B cell (primary cell): ENCODE results near the gene SEMA3F. TPM values are rescaled to one million over a fixed set of nuclear protein-coding genes. Genes with fewer than 3 reads are reported as not detected.

Source experiments
- ATAC-seq: fragments of 200-7000 bp; cut with Tn5 transposase; one replicate; pipeline ENCODE4 v1.10.0; 2021; ENCODE audit warnings: low read depth, mild to moderate bottlenecking, moderate number of reproducible peaks, moderate library complexity
- CTCF ChIA-PET: fragments of 350-600 bp; sonication (Branson Sonifier 250); formaldehyde crosslinking; loops from one replicate; lab custom pipeline; 2021; ENCODE audit warnings: antibody characterized with exemption, inconsistent platforms; lab: Charles Lee
- POLR2A ChIA-PET: fragments of 350-600 bp; sonication (Branson Sonifier 250); formaldehyde crosslinking; loops from one replicate; lab custom pipeline; 2021; ENCODE audit warnings: antibody characterized with exemption; lab: Charles Lee
- DNase-seq: peaks from one replicate; pipeline ENCODE4 v3.0.0; 2013
- H2AFZ ChIP-seq: 2 replicates; pipeline ENCODE4 v1.6.1; 2012; ENCODE audit warnings: mild to moderate bottlenecking, low read depth, low read length; ENCODE audit not compliant: insufficient read depth, poor library complexity, severe bottlenecking
- H3K27ac ChIP-seq, 2 donors: 1 replicate in 1 of 2; 2 replicates in 1 of 2; pipeline ENCODE4 v1.5.1; 2012 to 2013; ENCODE audit warnings: low read length in 2 of 2, mild to moderate bottlenecking in 2 of 2, moderate library complexity in 1 of 2
- H3K27me3 ChIP-seq, 4 experiments: fragments of 200-600 bp in 1 of 4; sonication (generic) in 1 of 4; replicated peaks in 1 of 4; 1 replicate in 2 of 4; 2 replicates in 2 of 4; pipeline versions ENCODE4 v1.6.1 to v1.7.0; 2013 to 2016; ENCODE audit warnings: low read length in 3 of 4, mild to moderate bottlenecking in 2 of 4, mixed read lengths in 1 of 4, moderate library complexity in 1 of 4; ENCODE audit not compliant: insufficient read depth in 4 of 4, control insufficient read depth in 3 of 4; ENCODE audit errors: control extremely low read depth in 1 of 4
- H3K36me3 ChIP-seq, 2 experiments: replicated peaks in 1 of 2; 1 replicate in 1 of 2; 2 replicates in 1 of 2; pipeline versions ENCODE4 v1.6.1 to v1.7.1; 2013; ENCODE audit warnings: low read length in 1 of 2; ENCODE audit not compliant: insufficient read depth in 2 of 2, control insufficient read depth in 1 of 2; ENCODE audit errors: control extremely low read depth in 1 of 2, extremely low read depth in 1 of 2
- H3K4me1 ChIP-seq, 2 donors: fragments of 200-600 bp in 1 of 2; sonication (generic) in 1 of 2; 1 replicate in 1 of 2; 2 replicates in 1 of 2; pipeline versions ENCODE4 v1.5.1 to v1.6.1; 2013 to 2017; ENCODE audit warnings: low read length in 2 of 2; ENCODE audit not compliant: control insufficient read depth in 2 of 2, insufficient read depth in 2 of 2
- H3K4me2 ChIP-seq: replicated peaks from 2 replicates; pipeline ENCODE3; 2012; ENCODE audit warnings: mild to moderate bottlenecking, low read depth, low read length; ENCODE audit not compliant: poor library complexity, severe bottlenecking
- H3K4me3 ChIP-seq, 5 experiments: fragments of 200-600 bp in 1 of 5; sonication (generic) in 1 of 5; 1 replicate in 3 of 5; 2 replicates in 2 of 5; pipeline versions ENCODE4 v1.5.1 to v1.7.0; 2011 to 2016; ENCODE audit warnings: low read length in 4 of 5, mild to moderate bottlenecking in 4 of 5, low read depth in 2 of 5, control low read depth in 1 of 5, moderate library complexity in 1 of 5; ENCODE audit not compliant: insufficient read depth in 1 of 5; ENCODE audit errors: control extremely low read depth in 1 of 5, extremely low read depth in 1 of 5
- H3K79me2 ChIP-seq: fragments of 200-600 bp; sonication (generic); one replicate; pipeline ENCODE4 v1.6.0; 2016; ENCODE audit warnings: low read length; ENCODE audit not compliant: control insufficient read depth, insufficient read depth
- H3K9ac ChIP-seq: fragments of 200-600 bp; sonication (generic); 2 replicates; pipeline ENCODE4 v1.6.1; 2017; ENCODE audit warnings: mild to moderate bottlenecking, low read length, moderate library complexity
- H3K9me3 ChIP-seq, 3 donors: one replicate each; pipeline versions ENCODE4 v1.6.1 to v1.7.1; 2013; ENCODE audit warnings: low read length in 2 of 3; ENCODE audit not compliant: control insufficient read depth in 2 of 3, insufficient read depth in 1 of 3; ENCODE audit errors: control extremely low read depth in 1 of 3
- H4K20me1 ChIP-seq: 2 replicates; pipeline ENCODE4 v1.6.0; 2012; ENCODE audit warnings: mild to moderate bottlenecking, low read length; ENCODE audit not compliant: insufficient read depth, control insufficient read depth, poor library complexity, severe bottlenecking
- H3K27ac Mint-ChIP-seq: one replicate; pipeline ENCODE4 v1.8.0; 2021; ENCODE audit warnings: mixed read lengths
- H3K27me3 Mint-ChIP-seq: one replicate; pipeline ENCODE4 v1.8.0; 2021; ENCODE audit warnings: mixed read lengths
- H3K4me1 Mint-ChIP-seq: one replicate; pipeline ENCODE4 v1.8.0; 2021; ENCODE audit warnings: mixed read lengths
- H3K4me3 Mint-ChIP-seq: one replicate; pipeline ENCODE4 v1.8.0; 2021; ENCODE audit warnings: mixed read lengths
- H3K9me3 Mint-ChIP-seq: one replicate; pipeline ENCODE4 v1.8.0; 2022; ENCODE audit warnings: mixed read lengths; ENCODE audit not compliant: insufficient read depth
- EZH2 ChIP-seq: IDR thresholded peaks from 2 replicates; pipeline ENCODE4 v1.6.1; 2012; ENCODE audit warnings: borderline replicate concordance, low read depth, mild to moderate bottlenecking, moderate library complexity, low read length; ENCODE audit not compliant: insufficient read depth, poor library complexity, severe bottlenecking
- WGBS: methylation state at CpG from one replicate; pipeline ENCODE4 v1.1.5; 2013; ENCODE audit warnings: missing lambda C conversion rate; ENCODE audit not compliant: insufficient coverage; 5-methylcytosine and 5-hydroxymethylcytosine counted together
- intact Hi-C: fragments of 100-400 bp; cut with micrococcal nuclease; formaldehyde crosslinking; loops from one replicate; pipeline ENCODE4 v1.10.0; 2022
- polyA plus RNA-seq: library from polyadenylated mRNA; depleted of rRNA; stranded (reverse); fragments of >200 nt; gene quantifications from 2 replicates; pipeline ENCODE4 v1.2.3, GENCODE V29; 2012
- total RNA-seq, 2 donors: library from RNA; stranded (reverse); fragments of 120-200 nt in 1 of 2; gene quantifications; 1 replicate in 1 of 2; 2 replicates in 1 of 2; pipeline versions ENCODE4 v1.2.3 to v1.2.4, GENCODE V29; 2013 to 2022
- TF ChIP-seq, protein P1 (sequence below): fragments of 200-600 bp; IDR thresholded peaks from one replicate; pipeline ENCODE4 v1.8.0; 2022; ENCODE audit warnings: antibody characterized with exemption, mild to moderate bottlenecking

SEMA3F gene
- total and polyA plus RNA-seq, 2 donors (not counting 1 experiment from before 2014, with no cell fraction given) = 0.27 TPM; not detected in 1

DNA sequence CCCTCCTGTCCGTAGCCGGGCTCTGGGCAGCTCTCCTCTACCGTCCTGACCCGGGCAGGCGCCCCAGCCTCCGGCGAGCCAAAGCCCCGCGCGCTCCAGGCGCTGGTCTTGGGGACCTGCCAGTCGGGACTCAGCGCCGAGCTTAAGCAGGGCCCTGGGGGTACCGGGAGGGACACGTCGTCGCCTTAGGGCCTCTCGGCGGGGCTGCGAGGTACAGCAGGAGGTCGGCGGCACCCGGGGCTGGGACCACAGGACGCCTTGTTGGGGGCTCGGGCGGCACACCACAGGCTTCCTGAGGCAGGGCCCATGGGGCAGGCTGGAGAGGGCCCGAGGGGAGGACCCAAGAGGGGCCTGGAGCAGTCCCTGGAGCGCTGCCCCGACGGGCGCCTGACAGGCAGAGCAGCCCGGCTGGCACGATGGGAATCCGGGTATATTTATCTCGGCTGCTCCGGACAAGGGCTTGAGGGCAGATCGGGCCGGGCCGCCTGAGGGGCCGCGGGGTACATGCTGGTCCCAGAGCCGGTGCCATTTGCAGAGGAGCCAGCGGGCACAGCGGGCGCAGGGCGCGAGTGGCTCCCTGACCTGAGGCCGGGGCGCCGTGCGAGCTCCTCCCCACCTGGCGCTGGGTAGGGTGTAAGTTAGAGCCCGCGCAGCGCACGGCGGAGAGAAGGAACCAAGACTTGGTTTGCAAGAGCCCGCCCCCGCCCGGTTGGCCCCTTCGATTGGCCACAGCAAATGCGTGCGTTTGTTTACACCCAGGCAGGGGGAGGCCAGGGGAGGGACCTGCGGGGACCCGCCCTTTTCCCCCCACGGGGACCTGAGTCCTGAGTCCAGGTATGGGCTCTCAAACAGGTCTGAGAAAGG lies 50.5 kb downstream of the SEMA3F start:
- H3K4me3 ChIP-seq = peak overlapping the region in 3 of 5 experiments; percentile 9 to 25 (median 10)
- peaks cover 0 to 14% (median 0%) of the 10 kb centered on the region in 3 donors for H3K9me3 ChIP-seq
- H3K4me3 Mint-ChIP-seq = peak overlapping the region; percentile 47
- H3K4me1 ChIP-seq = peaks cover 15 to 23% of the 10 kb centered on the region in 2 donors
- no peaks in the 10 kb centered on the region for H4K20me1 ChIP-seq
- no peak overlapping the region for H3K27ac ChIP-seq
- peaks cover 43% of the 10 kb centered on the region for H3K27me3 Mint-ChIP-seq
- intact Hi-C loops = no loop called here
- peaks cover 2% of the 10 kb centered on the region for H3K4me1 Mint-ChIP-seq
- ATAC-seq (peak; percentile 74), DNase-seq (peak; percentile 66)
- H3K27ac Mint-ChIP-seq = no peak overlapping the region
- ChIA-PET POLR2A (no interaction called here), CTCF (interaction anchor here (0.5 to 4.3 kb wide), 2 partner anchors 11 to 152 kb away, joined by 4 to 27 read pairs; no protein-coding TSS in a partner anchor)
- 2% methylated on average over 62 of the region's 67 CpGs for WGBS
- peak overlapping the region; percentile 74 for H3K4me2 ChIP-seq
- no peaks in the 10 kb centered on the region for H3K9me3 Mint-ChIP-seq
- TF ChIP-seq, protein P1, sequence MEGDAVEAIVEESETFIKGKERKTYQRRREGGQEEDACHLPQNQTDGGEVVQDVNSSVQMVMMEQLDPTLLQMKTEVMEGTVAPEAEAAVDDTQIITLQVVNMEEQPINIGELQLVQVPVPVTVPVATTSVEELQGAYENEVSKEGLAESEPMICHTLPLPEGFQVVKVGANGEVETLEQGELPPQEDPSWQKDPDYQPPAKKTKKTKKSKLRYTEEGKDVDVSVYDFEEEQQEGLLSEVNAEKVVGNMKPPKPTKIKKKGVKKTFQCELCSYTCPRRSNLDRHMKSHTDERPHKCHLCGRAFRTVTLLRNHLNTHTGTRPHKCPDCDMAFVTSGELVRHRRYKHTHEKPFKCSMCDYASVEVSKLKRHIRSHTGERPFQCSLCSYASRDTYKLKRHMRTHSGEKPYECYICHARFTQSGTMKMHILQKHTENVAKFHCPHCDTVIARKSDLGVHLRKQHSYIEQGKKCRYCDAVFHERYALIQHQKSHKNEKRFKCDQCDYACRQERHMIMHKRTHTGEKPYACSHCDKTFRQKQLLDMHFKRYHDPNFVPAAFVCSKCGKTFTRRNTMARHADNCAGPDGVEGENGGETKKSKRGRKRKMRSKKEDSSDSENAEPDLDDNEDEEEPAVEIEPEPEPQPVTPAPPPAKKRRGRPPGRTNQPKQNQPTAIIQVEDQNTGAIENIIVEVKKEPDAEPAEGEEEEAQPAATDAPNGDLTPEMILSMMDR = no peak
- TF ChIP-seq EZH2 = peak; percentile 77
- H3K9ac ChIP-seq = no peak overlapping the region
- H3K79me2 ChIP-seq = no peaks in the 10 kb centered on the region
- H3K36me3 ChIP-seq = no peaks in the 10 kb centered on the region
- H2AFZ ChIP-seq = peak overlapping the region; percentile 56
- H3K27me3 ChIP-seq = peaks cover 0 to 63% (median 26%) of the 10 kb centered on the region in 4 experiments
